Measurements from ENCODE around the gene TSPAN18. TPM values are rescaled to one million over a fixed set of nuclear protein-coding genes. Genes with fewer than 3 reads are reported as not detected.

Gene TSPAN18
- total and polyA plus RNA-seq, 9 donors: 2.1 to 35.3 (median 14.4) TPM

- Histone ChIP-seq H3K4me1 (ENCODE audit: insufficient read depth) (peaks cover 19% of the 10 kb centered on the region), H3K27ac (no peak overlapping the region), H3K9me3 (peaks cover 0 to 3% of the 10 kb centered on the region in 2 donors), H3K27me3 (no peaks in the 10 kb centered on the region), H3K36me3 (no peaks in the 10 kb centered on the region), H3K4me3 (no peak overlapping the region)
- peak in 1 of 5 donors; percentile 8 for DNase-seq
- 65 to 66% (median 65%) methylated on average over 5 of the region's 5 CpGs for WGBS, 3 donors
- intact Hi-C loops (cut with DNase I): no loop called here
- TF ChIP-seq CTCF (IDR thresholded peaks at IDR 0.05) (no peak), EP300 (IDR thresholded peaks at IDR 0.05) (no peak), POLR2A (IDR thresholded peaks at IDR 0.05) (no peak)
These were observed 36.5 kb downstream of the TSPAN18 start for GRCh38 chr11:44763121-44763820.

- no peak for TF ChIP-seq POLR2A (IDR thresholded peaks at IDR 0.05)
- no peak for TF ChIP-seq EP300 (IDR thresholded peaks at IDR 0.05)
- H3K9me3 ChIP-seq: no peaks in the 10 kb centered on the region
- H3K27ac ChIP-seq: no peak overlapping the region
- no peaks in the 10 kb centered on the region for H3K36me3 ChIP-seq
- peak in 1 of 5 donors; percentile 6 for DNase-seq
- H3K4me3 ChIP-seq: no peak overlapping the region
- whole genome bisulfite sequencing, 3 donors: 94 to 98% (median 94%) methylated on average over 4 of the region's 4 CpGs
- peaks cover 19% of the 10 kb centered on the region for H3K4me1 ChIP-seq (ENCODE audit: insufficient read depth)
- intact Hi-C loops (cut with DNase I): no loop called here
- H3K27me3 ChIP-seq: no peaks in the 10 kb centered on the region
These were observed 37.8 kb downstream of the TSPAN18 start for GRCh38 chr11:44764583-44764982.

GRCh38 chr11:44765026-44765595 is 38.3 kb downstream of the TSPAN18 start:
- no peaks in the 10 kb centered on the region for H3K36me3 ChIP-seq
- no peaks in the 10 kb centered on the region for H3K9me3 ChIP-seq
- intact Hi-C loops (cut with DNase I): no loop called here
- peak in 1 of 5 donors; percentile 10 for DNase-seq
- peaks cover 19% of the 10 kb centered on the region for H3K4me1 ChIP-seq (ENCODE audit: insufficient read depth)
- H3K27me3 ChIP-seq: no peaks in the 10 kb centered on the region
- 94 to 98% (median 97%) methylated on average over 8 of the region's 8 CpGs for WGBS, 3 donors
- no peak overlapping the region for H3K27ac ChIP-seq
- H3K4me3 ChIP-seq: no peak overlapping the region
- TF ChIP-seq POLR2A (IDR thresholded peaks at IDR 0.05): no peak
- TF ChIP-seq CTCF (IDR thresholded peaks at IDR 0.05): no peak
- no peak for TF ChIP-seq EP300 (IDR thresholded peaks at IDR 0.05)

GRCh38 chr11:44765676-44766075 is 38.9 kb downstream of the TSPAN18 start:
- Histone ChIP-seq H3K36me3 (no peaks in the 10 kb centered on the region), H3K4me3 (no peak overlapping the region), H3K9me3 (no peaks in the 10 kb centered on the region), H3K4me1 (ENCODE audit: insufficient read depth) (peaks cover 19% of the 10 kb centered on the region), H3K27me3 (no peaks in the 10 kb centered on the region), H3K27ac (peak overlapping the region; percentile 49 to 81)
- no peak for DNase-seq
- WGBS, 3 donors: 94 to 99% (median 94%) methylated on average over 3 of the region's 3 CpGs
- intact Hi-C loops (cut with DNase I): no loop called here
- TF ChIP-seq CTCF (IDR thresholded peaks at IDR 0.05) (no peak), EP300 (IDR thresholded peaks at IDR 0.05) (no peak), POLR2A (IDR thresholded peaks at IDR 0.05) (no peak)

Data from ovary (tissue), 9 donors.